NCI-H187 (cell line): ENCODE results near the gene CFAP69.
"Not testable (repeated sequence)": the region's sequence is repeated elsewhere in the genome, so short reads cannot be mapped to it uniquely, and the experiment has no call there.

Experiments
- DNase-seq, 2 experiments: peaks; one replicate each; lab custom pipeline; 2025; lab: John Stamatoyannopoulos, UW

Gene CFAP69

DNA sequence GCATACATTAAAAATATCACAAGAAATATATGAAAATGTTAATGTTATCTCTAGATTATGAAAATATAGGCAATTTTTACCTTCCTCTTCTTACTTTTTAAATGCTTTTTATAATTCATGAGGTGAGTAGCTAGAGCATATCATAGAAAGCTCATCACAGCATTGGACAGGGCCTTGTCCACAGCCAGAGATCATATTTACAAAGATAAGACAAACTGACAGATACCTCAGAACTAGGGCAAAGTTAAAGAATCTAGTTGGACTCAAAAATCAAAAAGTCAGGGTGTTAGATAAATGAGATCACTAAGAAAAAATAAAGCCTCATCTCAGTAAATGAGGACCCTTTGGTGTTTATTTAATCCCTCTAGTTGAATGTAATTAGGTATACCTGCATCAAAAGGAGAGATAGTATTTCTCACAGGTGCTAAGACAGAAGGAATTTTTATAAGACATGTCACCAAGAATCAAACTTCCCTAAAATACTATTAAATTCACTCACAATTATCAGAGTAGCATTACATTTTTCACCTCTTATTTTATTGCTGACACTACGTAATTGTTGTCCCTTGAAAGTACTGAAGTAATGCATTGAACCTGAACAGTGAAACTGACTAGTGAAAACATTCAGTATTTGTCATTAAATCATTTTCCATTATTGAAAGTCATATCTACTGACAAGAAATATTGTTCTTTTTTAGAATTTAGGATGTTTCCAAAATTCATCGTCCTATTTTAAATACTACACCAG lies 25.6 kb downstream of the CFAP69 start:
- DNase-seq, result no peak

DNA sequence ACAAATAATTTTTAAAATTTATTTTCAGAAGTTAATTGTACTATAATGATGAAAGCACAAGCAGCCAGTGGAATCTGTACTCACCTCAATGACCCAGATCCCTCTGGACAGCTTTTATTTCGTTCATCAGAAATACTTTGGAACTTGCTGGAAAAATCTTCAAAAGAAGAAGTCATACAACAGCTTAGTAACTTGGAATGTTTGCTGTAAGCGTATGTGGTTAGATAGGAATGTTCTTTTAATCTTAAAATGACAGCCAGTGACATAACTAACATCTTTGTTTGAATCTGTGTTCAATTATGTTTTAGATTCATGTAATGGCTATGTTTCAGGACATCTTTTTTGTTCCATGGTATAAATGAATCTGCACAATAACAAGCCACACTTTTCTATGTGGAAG lies 26.8 kb downstream of the CFAP69 start:
- no peak for DNase-seq

DNA sequence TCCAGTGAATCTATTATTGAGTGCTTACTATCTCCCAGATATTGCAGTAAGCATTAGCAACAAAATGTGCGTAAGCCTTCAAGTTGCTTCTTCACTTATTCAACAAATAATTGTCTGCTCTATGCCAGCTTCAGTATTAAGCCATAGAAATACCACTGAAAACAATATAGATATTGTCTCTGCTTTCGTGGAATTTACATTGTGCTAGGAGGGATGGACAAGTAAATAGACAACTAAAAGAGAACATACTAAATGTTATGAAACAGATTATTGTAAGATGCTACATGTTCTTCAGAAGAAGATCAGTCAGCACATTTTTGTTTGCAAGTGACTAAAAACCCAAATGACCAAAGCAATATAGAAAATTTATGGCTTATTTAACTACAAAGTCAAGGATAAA lies 27.3 kb downstream of the CFAP69 start:
- DNase-seq, result no peak

DNA sequence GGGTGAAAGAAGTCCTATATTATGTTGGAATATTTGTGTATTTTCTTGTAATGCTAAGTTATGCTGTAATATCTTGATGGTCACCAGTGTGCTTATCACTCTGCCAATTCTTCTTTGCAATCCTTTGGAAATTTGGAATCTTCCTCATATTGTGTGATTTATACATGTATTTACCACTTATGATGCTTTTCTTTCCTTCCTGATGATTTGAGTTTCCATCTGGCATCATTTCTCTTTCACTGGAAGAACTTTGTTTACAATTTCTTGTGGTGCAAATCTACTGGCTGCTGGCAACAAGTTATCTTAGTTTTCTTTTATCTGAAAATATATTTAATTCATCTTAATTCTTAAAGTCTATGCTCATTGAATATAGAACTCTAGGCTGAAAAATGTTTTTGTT lies 29.2 kb downstream of the CFAP69 start:
- DNase-seq, result no peak

DNA sequence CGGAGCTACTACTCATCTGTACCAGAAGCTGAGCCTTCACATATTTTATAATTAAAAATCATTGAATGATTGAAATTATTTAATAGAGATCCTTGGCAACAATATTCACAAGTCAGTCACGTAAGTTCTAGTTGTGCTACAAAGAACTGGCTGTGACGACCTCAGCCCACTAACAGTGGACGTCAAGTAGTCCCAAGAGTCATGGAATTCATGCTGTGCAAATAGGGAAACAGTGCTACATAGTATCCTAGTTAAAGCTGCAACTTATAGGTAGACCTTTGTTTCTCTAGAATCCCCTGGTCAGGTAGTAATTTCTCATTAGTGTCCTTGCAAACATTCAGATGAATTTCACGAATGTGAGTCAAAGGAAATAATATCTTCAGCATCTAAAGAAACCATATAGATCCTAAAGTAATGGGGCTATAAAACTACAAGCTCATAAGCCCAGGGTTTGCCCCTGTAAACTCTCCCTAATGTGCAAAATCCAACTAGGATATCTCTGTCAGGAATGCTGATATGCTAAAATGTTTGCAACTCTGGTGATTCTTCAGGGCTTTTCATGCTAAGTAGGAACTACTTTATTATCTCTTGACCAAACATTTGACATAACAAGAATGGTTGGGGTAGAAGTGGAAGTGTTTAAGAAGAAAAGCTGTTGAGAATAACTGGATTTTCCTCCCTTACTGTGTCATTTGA lies 31.2 kb downstream of the CFAP69 start:
- DNase-seq, result no peak

DNA sequence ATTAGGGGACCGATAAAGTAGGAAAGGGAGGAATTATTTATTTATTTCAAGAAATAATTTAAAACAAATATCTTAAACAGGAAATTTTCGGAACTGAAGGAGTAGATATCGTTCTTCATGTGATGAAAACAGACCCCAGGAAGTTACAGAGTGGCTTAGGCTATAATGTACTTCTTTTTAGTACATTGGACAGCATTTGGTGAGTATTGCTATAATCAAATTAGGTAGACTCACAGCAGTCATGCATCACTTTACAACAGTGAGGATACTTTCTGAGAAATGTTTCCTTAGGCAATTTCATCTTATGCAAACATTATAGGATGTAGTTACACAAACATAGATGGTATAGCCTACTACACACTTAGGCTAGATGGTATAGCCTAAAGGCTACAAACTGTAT lies 43.2 kb downstream of the CFAP69 start:
- no peak for DNase-seq

DNA sequence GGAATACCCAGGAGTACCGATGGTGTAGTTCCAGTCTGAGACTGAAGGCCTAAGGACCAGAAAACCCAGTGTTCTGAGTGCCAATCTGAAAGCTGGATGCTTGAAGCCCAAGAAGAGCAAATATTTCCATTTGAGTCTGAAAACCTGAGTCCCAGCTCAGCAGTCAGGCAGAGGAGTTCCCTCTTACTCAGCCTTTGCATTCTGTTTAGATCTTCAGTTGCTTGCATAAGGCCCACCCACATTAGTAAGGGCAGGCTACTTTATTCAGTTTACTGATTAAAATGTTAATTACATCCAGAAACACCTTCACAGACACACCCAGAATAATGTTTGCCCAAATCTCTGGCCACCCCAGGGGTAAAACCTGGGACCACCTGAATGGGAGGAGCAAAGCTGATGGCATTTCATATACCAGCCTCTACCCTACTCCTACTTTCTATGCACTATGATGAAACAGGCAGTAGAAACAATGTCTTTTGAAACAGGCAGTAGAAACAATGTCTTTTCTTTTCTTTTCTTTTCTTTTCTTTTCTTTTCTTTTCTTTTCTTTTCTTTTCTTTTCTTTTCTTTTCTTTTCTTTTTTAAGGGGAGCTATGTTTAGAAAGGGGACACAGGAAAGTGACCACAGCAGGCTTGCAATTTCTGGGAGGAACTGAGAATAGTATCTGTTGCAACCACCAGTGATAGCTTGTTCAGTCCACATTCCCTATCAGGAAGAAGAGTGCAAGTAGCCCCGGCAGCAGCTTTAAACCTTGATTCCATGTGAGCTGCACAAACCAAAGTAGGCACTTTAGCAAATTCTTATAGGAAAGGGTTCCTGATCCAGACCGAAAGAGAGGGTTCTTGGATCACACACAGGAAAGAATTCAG lies 45.5 kb downstream of the CFAP69 start:
- DNase-seq, result no peak

DNA sequence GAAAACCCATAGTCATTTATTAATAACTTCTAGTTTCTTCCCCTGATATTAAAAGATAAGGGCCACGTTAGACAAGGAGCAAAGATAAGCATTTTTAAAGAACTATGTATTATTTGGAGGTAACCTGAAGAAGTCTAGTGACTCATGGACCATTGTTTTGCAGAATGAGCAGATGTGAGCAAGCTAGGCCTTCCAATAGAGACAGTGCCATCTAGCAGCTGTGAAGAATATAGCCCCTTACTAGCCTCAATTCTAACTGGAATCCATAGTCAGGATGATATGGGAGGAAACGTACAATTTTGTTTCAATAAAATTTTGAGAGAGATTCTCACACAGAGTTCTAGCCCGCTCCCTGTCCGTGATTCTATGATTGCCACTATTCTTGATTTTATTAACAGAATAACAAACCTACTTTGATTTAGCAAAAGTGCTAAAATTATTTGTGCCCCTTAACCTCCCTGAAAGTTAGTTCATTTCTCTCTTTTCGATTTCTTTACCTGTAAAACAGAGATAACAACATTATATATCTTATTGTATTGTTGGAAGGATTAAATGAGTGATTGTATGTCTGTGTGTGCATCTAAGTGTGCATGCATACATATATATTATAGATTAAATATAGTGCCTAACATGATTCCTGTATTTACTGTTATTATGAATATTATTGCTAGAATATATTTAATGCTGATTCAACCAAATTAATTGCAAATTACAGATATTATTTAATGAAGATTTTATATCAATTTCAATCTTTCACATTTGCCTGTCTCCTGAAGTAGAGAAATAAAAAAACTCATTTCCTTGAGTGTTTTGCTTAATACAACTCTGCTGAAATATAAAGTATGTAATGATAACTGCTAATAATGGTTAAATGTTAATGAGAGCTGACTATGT lies 53.4 kb downstream of the CFAP69 start:
- DNase-seq, result no peak

DNA sequence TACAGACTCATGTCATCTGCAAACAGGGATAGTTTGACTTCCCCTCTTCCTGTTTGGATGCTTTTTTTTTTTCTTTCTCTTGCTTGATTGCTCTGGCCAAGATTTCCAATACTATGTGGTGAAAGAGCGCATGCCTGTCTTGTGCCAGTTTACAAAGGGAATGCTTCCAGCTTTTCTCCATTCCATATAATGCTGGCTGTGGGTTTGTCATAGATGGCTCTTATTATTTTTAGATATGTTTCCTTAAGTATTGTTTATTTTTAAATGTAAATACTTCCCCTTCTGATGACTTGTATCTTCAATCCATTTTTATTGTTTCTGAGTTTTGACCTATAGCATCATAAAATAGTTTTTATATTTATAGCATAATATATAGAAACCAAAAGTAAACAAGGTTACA lies 58.3 kb downstream of the CFAP69 start:
- DNase-seq, result no peak

DNA sequence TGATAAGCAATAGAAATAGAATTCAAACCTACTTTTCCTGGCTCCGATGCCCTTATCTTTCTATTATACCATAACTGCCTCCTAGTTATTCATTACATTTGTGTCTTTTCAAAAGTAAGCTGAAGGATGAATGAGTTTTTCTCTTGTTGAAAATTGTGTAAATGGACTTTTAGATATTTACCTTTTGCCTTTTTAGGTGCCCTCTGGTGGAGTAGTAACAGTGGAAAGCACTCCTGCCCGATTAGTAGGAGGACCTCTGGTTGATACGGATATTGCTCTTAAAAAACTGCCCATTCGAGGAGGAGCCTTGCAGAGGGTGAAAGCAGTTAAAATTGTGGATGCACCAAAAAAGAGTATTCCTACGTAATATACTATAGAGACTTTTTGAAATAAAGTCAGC lies 64.9 kb downstream of the CFAP69 start:
- no peak for DNase-seq

DNA sequence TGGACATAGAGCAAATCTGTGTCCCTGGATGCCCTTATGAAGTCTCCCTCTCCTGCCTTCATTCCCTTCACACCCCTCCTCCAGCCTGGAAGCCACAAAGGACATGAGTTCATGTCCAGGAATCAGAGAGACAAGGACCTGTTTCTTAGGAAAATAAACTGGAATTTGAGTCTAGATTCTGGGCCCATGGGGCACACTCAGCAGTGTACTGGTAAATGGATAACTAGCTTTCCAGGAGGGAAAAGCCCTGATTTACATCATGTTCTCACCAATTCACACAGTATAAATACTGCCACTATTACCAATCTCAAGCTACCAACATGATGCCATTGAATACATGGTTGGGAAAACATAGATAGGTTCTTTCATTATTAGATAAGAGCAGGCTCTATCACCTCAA lies 66.2 kb downstream of the CFAP69 start:
- DNase-seq, result no peak

DNA sequence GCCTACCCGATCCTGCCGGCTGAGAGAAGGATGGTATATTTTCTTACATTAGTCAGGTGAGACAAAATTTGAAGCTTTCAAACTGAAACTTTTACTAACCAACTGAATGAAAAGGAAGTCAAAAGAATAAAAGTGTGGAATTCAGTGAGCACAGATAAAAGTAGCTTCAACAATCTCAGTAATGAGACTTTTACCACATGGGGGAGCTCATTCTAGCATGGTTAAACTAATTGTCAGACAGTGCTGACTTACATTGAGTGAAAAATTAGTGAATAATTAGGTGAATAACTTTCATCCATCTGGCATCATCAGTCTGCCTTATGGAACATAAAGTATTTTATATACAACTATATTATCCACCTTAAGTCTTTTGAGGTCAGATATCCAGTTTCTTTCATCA lies 67.8 kb downstream of the CFAP69 start:
- DNase-seq, result no peak

DNA sequence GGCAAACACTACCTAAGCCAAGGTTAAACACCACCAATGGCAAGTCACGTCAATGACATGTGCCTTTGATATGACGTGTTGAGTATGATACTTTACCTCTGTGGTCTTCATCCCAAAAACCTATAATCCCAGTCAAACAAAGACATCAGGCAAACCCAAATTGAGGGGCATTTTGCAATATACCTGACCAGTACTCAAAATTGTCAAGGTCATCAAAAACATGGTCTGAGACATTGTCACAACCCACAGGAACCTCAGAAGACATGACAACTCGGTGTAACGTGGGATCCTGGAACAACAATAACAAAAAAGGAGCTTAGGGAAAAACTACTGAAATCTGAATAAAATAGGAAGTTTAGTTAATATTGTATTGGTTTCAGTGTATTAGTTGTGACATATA lies 68.9 kb downstream of the CFAP69 start:
- no peak for DNase-seq

DNA sequence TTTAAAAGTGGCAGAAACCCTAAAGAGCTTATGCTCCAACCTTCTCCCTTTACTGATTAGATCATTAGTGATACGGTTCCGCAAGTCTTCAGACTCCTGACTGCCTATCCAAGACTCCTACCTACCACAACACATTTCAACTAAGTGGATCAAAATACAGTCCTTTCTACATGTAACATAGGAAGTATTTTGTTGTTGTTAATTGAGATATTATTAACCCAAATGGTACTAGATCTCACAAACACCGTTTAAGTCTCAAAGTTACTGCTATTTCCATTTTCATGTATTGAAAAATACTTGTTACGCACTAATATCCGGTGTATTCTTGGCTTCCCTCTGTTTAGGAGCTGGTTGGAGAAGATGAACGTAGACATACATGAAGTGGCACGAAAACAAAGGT lies 75.0 kb downstream of the CFAP69 start:
- no peak for DNase-seq

DNA sequence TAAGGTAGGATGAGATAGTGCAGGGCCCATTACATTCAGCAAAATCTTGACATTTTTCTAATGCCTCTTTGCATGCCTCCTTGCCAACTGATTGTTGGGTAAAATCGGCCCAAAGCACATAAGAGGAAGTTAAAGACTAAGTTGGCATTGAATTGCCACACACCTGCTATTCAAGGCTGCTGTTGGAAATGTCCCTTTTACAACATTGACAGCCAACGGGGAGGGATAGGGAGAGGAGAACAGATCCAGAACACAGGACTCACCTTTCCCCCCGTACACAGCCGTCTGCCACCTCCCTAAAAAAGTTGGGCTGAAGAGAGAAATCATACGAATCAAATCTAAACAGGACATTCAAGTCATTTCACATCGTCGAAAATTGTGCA lies 75.4 kb downstream of the CFAP69 start:
- no peak for DNase-seq

DNA sequence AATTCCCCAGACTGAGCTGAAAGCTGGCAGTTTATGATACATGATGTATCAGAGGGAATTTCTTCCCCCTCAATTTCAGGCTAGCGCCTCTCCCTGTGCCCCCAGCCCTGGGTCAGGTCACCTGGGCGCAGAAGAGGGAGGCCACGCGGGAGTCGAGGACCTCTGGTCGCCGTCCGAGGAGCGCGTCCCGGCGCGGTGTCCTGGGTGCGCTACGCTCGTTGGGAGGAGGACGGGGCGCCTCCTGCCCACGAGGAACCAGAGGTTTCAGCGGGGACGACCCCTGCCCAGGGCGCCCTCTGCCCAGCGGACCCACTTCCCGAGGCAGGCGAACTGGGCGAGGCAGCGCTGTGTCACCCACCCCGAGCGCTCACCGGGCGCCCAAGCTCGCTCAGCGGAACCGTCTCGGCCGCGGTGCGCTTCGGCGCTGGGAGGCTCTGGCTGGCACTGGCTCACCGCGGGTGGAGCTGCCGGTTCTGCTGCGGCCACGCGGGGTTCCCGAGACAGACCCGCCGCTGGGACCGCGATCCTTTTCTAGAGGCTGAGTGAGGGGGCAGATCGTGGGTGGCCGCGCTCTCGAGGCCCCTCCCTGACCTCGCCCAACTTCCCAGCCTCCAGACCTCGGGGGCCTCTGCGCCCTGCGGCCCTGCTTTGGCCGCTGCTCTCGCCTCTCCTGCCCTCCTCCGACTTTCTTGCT lies 76.0 kb downstream of the CFAP69 start, which contains the start of gene FAM237B:
FAM237B (minus strand) TSS at position 504 of the 694 bp plus-strand sequence. CDS start 1,556 bp downstream, outside the sequence.
- DNase-seq, result no peak

DNA sequence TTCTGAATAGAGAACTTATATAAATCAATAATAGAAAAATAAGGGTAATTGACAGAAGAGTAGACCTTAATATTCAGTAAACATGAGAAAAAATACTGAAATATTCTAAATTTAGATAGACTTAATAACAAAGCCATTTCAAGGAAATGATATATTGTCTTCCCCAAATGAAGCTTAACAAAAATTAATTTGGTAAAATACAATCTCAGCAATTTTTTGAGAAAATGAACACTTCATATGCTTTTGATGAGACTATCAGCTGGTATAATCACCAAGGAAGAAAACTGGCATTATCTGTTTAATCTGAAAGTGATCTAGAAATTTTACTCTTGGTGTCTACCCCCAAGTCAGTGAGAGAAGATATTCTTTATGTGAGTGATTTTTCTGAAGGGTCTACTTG lies 77.9 kb downstream of the CFAP69 start:
- DNase-seq, result no peak

DNA sequence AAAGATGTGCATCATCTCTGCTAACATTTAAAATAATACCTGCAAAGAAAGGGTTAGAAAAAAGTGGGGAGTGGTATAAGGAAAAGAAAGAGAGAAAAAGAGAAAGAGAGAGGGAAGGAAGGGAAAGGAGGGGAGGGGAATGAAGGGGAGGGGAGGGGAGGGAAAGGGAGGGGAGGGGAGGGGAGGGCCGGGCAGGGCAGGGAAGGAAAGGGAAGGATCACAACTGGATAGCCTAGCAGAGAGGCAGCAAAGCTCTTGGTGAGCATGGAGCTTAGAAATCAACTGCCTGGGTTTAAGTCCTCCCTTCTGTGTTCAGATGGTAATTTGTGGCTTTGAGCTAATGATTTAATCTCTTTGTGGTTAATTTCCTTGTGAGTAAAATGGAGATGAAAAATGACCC lies 81.5 kb downstream of the CFAP69 start:
- DNase-seq, result no peak

DNA sequence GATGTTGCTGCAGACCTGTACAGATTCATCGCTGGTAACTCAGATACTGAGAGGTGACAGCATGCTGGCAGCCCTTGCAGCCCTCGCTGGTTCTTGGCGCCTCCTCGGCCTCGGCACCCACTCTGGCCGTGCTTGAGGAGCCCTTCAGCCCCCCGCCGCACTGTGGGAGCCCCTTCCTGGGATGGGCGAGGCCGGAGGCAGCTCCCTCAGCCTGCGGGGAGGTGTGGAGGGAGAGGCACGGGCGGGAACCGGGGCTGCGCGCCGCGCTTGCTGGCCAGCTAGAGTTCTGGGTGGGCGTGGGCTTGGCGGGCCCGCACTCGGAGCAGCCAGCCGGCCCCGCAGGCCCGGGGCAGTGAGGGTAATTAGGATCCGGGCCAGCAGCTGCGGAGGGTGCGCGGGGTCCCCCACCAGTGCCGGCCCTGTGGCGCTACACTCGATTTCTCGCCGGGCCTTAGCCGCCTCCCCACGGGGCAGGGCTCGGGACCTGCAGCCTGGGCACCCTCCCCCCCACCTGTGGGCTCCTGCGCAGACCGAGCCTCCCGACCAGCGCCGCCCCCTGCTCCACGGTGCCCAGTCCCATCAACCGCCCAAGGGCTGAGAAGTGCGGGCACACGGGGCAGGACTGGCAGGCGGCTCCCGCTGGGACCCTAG lies 89.3 kb downstream of the CFAP69 start:
- no peak for DNase-seq

DNA sequence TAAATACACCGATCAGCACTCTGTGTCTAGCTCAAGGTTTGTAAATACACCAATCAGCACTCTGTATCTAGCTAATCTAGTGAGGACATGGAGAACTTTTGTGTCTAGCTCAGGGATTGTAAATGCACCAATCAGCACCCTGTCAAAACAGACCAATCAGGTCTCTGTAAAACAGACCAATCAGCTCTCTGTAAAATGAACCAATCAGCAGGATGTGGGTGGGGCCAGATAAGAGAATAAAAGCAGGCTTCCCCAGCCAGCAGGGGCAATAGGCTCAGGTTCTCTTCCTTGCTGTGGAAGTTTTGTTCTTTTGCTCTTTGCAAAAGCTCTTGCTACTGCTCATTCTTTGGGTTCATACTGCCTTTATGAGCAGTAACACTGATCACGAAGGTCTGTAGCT lies 90.0 kb downstream of the CFAP69 start:
- not testable (repeated sequence) for DNase-seq

DNA sequence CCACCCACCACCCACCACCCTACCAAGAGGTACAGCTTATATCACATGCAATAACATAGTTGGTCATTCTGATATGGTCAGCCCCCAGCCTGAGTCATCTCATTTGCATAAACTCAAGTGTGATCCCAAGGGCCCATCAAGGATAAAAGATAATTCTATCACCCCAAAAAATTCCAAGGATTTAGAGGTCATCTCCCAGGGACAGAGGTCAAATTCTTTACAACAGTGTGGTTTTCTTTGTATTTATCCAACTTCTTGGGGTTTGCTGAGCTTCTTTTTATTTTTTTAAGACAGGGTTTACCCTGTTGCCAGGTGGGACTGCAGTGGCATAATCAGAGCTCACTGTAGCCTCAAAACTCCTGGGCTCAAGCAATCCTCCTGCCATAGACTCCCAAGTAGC lies 92.1 kb downstream of the CFAP69 start:
- DNase-seq, result no peak
